PFSK-1 (cell line): ENCODE data around the gene TESK2.

Experiments
- FOXP2 ChIP-seq: optimal IDR thresholded peaks from 2 replicates; pipeline ENCODE3; 2011; ENCODE audit warnings: borderline replicate concordance, control low read depth, inconsistent platforms; ENCODE audit not compliant: insufficient read depth; ENCODE audit errors: extremely low read length, extremely low read depth
- POLR2AphosphoS5 ChIP-seq: IDR thresholded peaks from 2 replicates; pipeline ENCODE4 v1.6.1; 2012; ENCODE audit warnings: low read depth, mild to moderate bottlenecking, control low read depth, low read length, moderate library complexity
- SIN3A ChIP-seq: IDR thresholded peaks from 2 replicates; pipeline ENCODE4 v1.6.1; 2012; ENCODE audit warnings: mild to moderate bottlenecking, low read length, moderate library complexity, borderline replicate concordance; ENCODE audit not compliant: insufficient read depth
- TAF1 ChIP-seq: IDR thresholded peaks from 2 replicates; pipeline ENCODE4 v1.6.1; 2012; ENCODE audit warnings: low read length, control low read depth, borderline replicate concordance; ENCODE audit not compliant: insufficient read depth
- TF ChIP-seq, protein P1 (sequence below), 2 experiments: IDR thresholded peaks; 2 replicates each; pipeline versions ENCODE4 v1.6.1 to v1.8.0; 2011 to 2012; ENCODE audit warnings: low read depth in 2 of 2, low read length in 2 of 2, control low read depth in 1 of 2, inconsistent platforms in 1 of 2, mild to moderate bottlenecking in 1 of 2, moderate library complexity in 1 of 2; ENCODE audit not compliant: insufficient read depth in 1 of 2

TESK2 gene

DNA sequence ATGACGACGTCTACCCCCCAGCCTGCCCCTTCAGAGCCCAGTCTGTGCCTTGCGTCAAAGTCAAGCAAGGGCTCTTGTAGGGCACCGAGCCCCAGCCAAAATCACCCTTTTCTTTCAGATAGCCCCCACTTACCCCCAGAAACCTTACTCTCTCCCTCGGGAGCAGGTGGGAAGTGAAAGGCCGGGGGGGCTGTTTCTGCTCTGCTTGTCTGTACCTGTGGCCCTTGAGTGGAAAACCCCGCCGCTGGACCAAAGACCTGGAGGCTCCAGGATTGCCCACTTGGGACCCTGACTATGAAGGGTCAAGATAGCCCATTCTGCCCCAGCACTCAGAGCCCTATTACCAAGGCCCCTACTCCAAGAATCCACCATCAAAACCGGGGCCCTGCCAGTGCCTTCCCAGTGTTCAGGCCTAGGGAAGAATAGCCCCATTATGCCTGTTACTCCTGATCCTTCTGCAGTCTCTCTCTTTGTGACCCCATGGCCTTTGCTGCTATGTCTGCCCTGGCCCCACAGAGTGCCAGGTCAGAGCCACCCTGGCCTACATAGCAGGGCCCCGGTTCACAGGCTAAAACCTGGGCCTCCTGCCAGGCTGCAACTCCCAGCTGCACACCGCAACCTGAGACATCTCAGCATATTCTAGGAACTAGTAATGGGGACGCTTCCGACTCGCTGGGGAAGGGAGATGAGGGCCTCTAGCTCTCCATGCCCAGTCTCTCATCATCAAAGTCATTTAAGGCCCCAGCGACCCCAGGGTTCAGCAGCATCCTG, 186.5 kb downstream of the TESK2 start:
- TF ChIP-seq POLR2AphosphoS5 (no peak), FOXP2 (no peak), TAF1 (no peak), SIN3A (no peak)
- TF ChIP-seq, protein P1, sequence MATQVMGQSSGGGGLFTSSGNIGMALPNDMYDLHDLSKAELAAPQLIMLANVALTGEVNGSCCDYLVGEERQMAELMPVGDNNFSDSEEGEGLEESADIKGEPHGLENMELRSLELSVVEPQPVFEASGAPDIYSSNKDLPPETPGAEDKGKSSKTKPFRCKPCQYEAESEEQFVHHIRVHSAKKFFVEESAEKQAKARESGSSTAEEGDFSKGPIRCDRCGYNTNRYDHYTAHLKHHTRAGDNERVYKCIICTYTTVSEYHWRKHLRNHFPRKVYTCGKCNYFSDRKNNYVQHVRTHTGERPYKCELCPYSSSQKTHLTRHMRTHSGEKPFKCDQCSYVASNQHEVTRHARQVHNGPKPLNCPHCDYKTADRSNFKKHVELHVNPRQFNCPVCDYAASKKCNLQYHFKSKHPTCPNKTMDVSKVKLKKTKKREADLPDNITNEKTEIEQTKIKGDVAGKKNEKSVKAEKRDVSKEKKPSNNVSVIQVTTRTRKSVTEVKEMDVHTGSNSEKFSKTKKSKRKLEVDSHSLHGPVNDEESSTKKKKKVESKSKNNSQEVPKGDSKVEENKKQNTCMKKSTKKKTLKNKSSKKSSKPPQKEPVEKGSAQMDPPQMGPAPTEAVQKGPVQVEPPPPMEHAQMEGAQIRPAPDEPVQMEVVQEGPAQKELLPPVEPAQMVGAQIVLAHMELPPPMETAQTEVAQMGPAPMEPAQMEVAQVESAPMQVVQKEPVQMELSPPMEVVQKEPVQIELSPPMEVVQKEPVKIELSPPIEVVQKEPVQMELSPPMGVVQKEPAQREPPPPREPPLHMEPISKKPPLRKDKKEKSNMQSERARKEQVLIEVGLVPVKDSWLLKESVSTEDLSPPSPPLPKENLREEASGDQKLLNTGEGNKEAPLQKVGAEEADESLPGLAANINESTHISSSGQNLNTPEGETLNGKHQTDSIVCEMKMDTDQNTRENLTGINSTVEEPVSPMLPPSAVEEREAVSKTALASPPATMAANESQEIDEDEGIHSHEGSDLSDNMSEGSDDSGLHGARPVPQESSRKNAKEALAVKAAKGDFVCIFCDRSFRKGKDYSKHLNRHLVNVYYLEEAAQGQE (IDR thresholded peaks at IDR 0.05; ENCODE audit: insufficient read depth in 1 of 2, low read depth in 2 of 2, low read length in 2 of 2) = no peak

DNA sequence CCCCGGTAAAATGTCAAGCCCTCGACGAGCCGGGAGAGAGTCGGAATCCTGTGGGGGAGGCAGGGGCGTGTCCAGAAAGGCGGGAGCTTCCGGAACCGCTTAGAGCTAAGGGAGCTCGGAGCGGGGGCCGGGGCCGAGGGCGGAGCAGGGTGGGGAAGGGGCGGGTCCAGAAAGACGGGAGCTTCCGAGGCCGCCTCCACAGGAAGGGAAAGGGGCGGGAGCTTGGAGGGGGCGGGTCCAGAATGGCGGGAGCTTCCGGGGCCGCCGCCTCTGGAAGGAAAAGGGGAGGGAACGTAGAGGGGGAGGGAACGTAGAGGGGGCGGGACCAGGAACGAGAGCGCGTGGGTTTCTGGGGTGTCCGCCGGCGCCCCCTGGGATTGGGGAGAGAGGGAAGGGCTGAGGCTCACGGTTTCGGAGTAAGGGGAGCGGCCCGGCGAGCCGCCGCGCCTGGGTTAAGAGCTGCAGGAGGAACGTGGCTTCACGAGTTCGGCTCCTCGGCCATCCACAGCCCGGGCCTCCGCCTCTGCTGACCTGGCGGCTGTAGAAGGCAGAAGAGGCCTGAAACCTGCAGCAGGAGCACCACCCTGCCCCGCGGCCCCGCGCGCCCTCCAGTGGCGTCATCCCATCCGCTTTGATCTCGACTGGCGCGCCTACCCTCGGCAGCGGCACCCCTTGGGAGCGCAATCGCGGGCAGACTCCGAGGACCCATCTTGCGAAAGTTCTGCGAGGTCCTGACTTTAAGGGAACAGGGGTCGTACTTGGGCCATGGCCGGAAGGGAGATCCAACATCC, 187.2 kb downstream of the TESK2 start:
- TF ChIP-seq TAF1 (peak; percentile 45; the same call in 1 of the 2 replicates), SIN3A (no peak), FOXP2 (peak; percentile 22), POLR2AphosphoS5 (peak; percentile 78)
- TF ChIP-seq, protein P1 (IDR thresholded peaks at IDR 0.05; ENCODE audit: insufficient read depth in 1 of 2, low read depth in 2 of 2, low read length in 2 of 2) = no peak

DNA sequence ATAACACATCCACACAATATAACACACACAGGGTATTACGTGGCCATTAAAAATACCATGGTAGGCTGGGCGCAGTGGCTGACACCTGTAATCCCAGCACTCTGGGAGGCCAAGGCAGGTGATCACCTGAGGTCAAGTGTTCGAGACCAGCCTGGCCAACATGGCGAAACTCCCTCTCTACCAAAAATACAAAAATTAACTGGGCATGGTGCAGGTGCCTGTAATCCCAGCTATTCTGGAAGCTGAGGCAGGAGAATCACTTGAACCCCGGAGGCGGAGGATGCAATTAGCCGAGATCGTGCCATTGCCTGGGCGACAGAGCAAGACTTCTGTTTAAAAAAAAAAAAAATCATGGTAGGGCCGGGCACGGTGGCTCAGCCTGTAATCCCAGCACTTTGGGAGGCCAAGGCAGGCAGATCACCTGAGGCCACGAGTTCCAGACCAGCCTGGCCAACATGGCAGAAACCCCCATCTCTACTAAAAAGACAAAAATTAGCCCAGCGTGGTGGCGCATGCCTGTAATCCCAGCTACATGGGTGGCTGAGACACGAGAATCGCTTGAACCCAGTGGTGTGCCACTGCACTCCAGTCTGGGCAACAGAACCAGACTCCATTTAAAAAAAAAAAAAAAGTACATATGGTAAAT, 188.3 kb downstream of the TESK2 start:
- TF ChIP-seq FOXP2 (no peak), POLR2AphosphoS5 (no peak), TAF1 (no peak), SIN3A (no peak)
- TF ChIP-seq, protein P1 (IDR thresholded peaks at IDR 0.05; ENCODE audit: insufficient read depth in 1 of 2, low read depth in 2 of 2, low read length in 2 of 2) = no peak

GRCh38 chr1:45300669-45300997, 190.3 kb downstream of the TESK2 start:
- no peak for TF ChIP-seq TAF1
- TF ChIP-seq POLR2AphosphoS5 = no peak
- TF ChIP-seq, protein P1 (IDR thresholded peaks at IDR 0.05; ENCODE audit: insufficient read depth in 1 of 2, low read depth in 2 of 2, low read length in 2 of 2) = no peak
- no peak for TF ChIP-seq FOXP2
